Astrocyte of the spinal cord (primary cell): Measurements from ENCODE around the gene SLIT1.

Experiments
- DNase-seq: peaks from one replicate; pipeline ENCODE4 v3.0.0; 2011; ENCODE audit warnings: low read depth, low spot score
- H3K4me3 ChIP-seq: 2 replicates; pipeline ENCODE4 v1.5.1; 2011; ENCODE audit warnings: low read depth, mild to moderate bottlenecking, low read length, moderate library complexity
- in situ Hi-C: cut with HindIII; loops from 2 replicates; pipeline ENCODE4 v1.10.0; 2017; ENCODE audit warnings: low sequenced_read_pairs
- TF ChIP-seq, protein P1 (sequence below): IDR thresholded peaks from 2 replicates; pipeline ENCODE4 v1.5.1; 2012; ENCODE audit warnings: low read depth, mild to moderate bottlenecking, low read length, inconsistent platforms

SLIT1 gene

GRCh38 chr10:97063983-97064837, 121.5 kb downstream of the SLIT1 start:
- in situ Hi-C loops, result no loop called here
- no peak overlapping the region for H3K4me3 ChIP-seq
- TF ChIP-seq, protein P1, sequence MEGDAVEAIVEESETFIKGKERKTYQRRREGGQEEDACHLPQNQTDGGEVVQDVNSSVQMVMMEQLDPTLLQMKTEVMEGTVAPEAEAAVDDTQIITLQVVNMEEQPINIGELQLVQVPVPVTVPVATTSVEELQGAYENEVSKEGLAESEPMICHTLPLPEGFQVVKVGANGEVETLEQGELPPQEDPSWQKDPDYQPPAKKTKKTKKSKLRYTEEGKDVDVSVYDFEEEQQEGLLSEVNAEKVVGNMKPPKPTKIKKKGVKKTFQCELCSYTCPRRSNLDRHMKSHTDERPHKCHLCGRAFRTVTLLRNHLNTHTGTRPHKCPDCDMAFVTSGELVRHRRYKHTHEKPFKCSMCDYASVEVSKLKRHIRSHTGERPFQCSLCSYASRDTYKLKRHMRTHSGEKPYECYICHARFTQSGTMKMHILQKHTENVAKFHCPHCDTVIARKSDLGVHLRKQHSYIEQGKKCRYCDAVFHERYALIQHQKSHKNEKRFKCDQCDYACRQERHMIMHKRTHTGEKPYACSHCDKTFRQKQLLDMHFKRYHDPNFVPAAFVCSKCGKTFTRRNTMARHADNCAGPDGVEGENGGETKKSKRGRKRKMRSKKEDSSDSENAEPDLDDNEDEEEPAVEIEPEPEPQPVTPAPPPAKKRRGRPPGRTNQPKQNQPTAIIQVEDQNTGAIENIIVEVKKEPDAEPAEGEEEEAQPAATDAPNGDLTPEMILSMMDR, result no peak
- DNase-seq, result no peak

DNA sequence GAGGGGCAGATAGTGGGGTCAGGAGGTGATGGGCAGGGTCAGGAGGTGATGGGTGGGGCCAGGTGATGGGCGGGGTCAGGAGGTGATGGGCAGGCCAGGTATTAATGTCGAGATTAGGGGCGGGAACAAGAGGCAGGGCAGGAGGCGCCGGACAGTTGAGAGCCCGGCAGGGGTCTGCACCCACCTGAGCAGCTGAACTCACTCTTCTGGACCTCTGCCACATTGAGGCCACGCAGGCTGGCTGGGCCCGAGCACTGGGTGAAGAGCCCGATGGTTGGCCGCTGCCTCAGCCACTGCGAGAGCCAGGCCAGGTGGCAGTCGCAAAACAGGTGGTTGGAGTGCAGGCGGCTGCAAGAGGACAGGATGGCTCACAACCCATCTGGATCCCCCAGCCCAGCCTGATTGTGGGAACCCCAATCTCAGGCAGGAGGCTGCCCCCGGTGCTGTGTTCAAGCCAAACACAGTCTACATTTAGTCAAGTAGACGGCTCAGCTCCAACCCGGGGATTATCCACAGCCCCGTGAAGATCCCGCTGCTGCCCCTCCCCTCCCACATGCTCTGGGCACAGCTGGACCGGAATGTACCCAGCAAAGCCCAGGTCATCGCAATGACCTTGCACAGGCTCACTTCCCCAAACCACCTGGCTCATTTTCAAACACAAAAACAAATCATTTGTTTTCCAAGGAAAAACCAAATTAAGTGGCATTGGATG, 122.3 kb downstream of the SLIT1 start:
- TF ChIP-seq, protein P1, result no peak
- DNase-seq, result no peak
- in situ Hi-C loops, result no loop called here
- H3K4me3 ChIP-seq, result no peak overlapping the region

- in situ Hi-C loops, result no loop called here
- no peak overlapping the region for H3K4me3 ChIP-seq
- TF ChIP-seq, protein P1, result no peak
- no peak for DNase-seq
Measured at GRCh38 chr10:97062456-97062855, 123.3 kb downstream of the SLIT1 start.

GRCh38 chr10:97062046-97062445, 123.7 kb downstream of the SLIT1 start:
- no peak for DNase-seq
- TF ChIP-seq, protein P1, result no peak
- in situ Hi-C loops, result no loop called here
- H3K4me3 ChIP-seq, result no peak overlapping the region

DNA sequence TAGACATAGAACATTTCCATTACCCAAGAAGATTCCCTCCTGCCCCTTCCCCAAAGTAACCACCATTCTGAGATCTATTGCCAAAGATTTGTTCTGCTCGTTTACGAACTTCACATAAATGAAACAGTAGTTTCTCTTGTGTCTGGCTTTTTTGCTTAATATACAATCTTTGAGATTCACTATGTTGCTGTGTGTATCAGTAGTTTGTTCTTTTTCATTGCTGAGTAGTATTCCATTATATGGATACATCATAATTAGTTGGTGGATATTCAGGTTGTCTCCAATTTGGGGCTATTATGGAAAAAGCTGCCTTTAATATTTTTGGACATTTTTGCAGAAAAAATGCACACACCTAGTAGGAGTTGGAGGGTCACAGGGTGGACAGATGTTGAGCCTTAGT, 124.3 kb downstream of the SLIT1 start:
- in situ Hi-C loops, result no loop called here
- TF ChIP-seq, protein P1, result no peak
- H3K4me3 ChIP-seq, result no peak overlapping the region
- no peak for DNase-seq

DNA sequence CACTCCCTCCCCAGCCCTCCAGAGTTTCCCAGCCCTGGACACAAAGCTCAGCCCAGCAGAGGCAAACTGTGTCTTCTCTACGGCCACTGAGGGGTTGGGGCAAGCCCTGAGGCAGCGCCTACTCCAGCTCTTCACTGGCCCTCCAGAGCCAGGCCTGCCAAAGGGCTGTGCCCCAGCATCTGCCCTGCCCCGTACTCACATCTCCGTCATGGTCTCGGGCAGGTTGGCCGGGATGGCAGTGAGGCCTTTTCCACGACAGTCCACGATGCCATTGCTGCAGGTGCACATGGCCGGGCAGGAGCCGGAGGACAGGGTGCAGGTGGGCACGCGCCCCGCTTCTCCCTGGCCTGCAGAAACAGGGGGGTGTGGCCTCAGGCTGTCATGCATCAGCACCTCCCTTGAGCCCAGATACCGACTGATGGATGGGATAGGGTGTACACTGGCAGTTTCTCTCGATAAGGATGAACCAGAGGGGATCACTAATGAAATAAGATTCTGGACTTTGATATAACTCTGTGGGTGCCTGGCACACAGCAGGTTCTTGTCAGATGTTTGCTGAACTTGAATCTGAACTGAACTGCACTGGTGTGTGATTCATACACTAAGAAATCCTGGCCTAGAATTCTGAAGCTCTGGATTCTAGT, 125.2 kb downstream of the SLIT1 start:
- no peak for DNase-seq
- TF ChIP-seq, protein P1, result no peak
- no peak overlapping the region for H3K4me3 ChIP-seq
- in situ Hi-C loops, result no loop called here
